ENCODE results near the gene BPHL.
"Not testable (repeated sequence)": the region's sequence is repeated elsewhere in the genome, so short reads cannot be mapped to it uniquely, and the experiment has no call there.

Gene BPHL

DNA sequence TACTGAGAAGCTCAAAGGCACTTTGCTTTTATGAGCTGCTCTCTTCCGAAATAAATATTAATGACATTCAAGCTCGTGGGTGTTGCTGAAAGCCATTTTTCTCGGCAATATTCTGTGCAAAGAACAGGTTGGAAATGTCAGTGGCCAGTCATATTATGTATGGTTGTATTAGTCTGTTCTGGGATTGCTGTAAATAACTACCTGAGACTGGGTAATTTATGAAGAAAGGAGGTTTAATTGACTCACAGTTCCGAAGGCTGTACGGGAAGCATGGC lies 76.8 kb downstream of the BPHL start:
- H3K4me2 ChIP-seq (ENCODE audit: low read length), result no peak overlapping the region
- H3K36me3 ChIP-seq (replicated peaks; ENCODE audit: low read depth, low read length), result no peaks in the 10 kb centered on the region
- no peak overlapping the region for H2AFZ ChIP-seq (ENCODE audit: low read depth, low read length)
- no peak for TF ChIP-seq EZH2phosphoT487 (IDR thresholded peaks at IDR 0.05; ENCODE audit: low read depth)
- TF ChIP-seq, protein P1, sequence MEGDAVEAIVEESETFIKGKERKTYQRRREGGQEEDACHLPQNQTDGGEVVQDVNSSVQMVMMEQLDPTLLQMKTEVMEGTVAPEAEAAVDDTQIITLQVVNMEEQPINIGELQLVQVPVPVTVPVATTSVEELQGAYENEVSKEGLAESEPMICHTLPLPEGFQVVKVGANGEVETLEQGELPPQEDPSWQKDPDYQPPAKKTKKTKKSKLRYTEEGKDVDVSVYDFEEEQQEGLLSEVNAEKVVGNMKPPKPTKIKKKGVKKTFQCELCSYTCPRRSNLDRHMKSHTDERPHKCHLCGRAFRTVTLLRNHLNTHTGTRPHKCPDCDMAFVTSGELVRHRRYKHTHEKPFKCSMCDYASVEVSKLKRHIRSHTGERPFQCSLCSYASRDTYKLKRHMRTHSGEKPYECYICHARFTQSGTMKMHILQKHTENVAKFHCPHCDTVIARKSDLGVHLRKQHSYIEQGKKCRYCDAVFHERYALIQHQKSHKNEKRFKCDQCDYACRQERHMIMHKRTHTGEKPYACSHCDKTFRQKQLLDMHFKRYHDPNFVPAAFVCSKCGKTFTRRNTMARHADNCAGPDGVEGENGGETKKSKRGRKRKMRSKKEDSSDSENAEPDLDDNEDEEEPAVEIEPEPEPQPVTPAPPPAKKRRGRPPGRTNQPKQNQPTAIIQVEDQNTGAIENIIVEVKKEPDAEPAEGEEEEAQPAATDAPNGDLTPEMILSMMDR (IDR thresholded peaks at IDR 0.05; ENCODE audit: low read depth, low read length), result no peak
- H3K27ac ChIP-seq (ENCODE audit: low read length), result no peak overlapping the region
- no peaks in the 10 kb centered on the region for H3K79me2 ChIP-seq (ENCODE audit: low read length)
- H3K4me3 ChIP-seq (ENCODE audit: low read length), result no peak overlapping the region
- H4K20me1 ChIP-seq (ENCODE audit: insufficient read depth, low read length), result no peaks in the 10 kb centered on the region
- H3K9ac ChIP-seq (ENCODE audit: low read length), result no peak overlapping the region
- peaks cover 27% of the 10 kb centered on the region for H3K4me1 ChIP-seq (ENCODE audit: low read length)
- no peaks in the 10 kb centered on the region for H3K27me3 ChIP-seq (ENCODE audit: low read depth, low read length)
- no peaks in the 10 kb centered on the region for H3K9me3 ChIP-seq (ENCODE audit: insufficient read depth, low read length)

DNA sequence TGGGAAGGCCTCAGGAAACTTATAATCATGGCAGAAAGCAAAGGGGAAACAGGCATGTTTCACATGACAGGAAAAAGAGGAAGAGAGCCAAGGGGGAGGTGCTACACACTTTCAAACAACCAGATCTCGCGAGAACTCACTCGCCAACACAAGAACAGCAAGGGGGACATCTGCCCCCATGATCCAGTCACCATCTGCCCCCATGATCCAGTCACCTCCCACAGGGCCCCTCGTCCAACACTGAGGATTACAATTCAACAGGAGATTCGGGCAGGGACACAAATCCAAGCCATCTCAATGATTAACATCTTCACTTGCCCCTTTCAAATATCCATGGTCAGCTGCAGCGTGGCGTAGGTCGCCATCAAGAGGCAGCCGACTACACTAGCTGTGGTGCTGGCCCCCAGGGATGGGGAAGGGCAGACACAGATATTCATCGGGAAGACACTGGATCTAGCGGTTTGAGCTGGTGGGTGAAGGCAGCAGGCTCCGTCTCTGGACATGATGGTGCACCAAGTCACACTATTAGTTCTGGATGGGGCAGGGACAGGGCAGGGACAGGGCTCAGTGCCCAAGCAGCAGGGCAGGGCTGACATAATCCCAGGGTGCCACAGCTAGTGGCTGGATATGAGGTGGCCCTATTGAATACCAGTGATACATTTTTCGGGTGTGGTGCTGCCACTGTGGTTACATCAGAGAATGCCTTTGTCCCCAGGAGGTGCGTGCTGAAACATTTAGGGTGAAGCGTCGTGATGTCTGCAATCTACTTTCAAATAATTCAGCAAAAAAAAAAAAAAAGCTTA lies 77.4 kb downstream of the BPHL start:
- Histone ChIP-seq H3K9me3 (ENCODE audit: insufficient read depth, low read length) (no peaks in the 10 kb centered on the region), H3K27me3 (ENCODE audit: low read depth, low read length) (no peaks in the 10 kb centered on the region), H3K4me2 (ENCODE audit: low read length) (no peak overlapping the region), H3K4me3 (ENCODE audit: low read length) (no peak overlapping the region), H3K27ac (ENCODE audit: low read length) (no peak overlapping the region), H3K79me2 (ENCODE audit: low read length) (no peaks in the 10 kb centered on the region), H3K4me1 (ENCODE audit: low read length) (peaks cover 27% of the 10 kb centered on the region), H3K36me3 (replicated peaks; ENCODE audit: low read depth, low read length) (no peaks in the 10 kb centered on the region), H3K9ac (ENCODE audit: low read length) (no peak overlapping the region), H4K20me1 (ENCODE audit: insufficient read depth, low read length) (no peaks in the 10 kb centered on the region), H2AFZ (ENCODE audit: low read depth, low read length) (no peak overlapping the region)
- TF ChIP-seq, protein P1 (IDR thresholded peaks at IDR 0.05; ENCODE audit: low read depth, low read length), result no peak
- TF ChIP-seq EZH2phosphoT487 (IDR thresholded peaks at IDR 0.05; ENCODE audit: low read depth), result no peak

DNA sequence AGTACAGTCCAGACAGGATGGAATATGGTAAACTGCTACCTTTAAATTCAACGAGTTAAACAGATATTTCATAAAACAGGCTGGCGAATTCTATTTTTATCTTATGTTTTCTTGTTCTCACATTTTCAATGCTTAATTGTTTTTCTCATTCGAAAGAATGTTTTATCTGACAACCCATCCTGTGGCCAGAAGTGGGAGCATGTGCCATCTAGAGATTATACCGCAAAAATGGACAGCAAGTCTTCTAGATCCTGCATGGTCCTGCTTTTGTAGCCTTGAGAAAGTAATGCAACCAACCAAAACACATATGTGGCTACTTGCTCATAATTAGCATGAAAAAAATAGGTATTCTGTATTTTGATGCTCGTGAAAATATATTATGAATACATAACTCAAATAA lies 78.3 kb downstream of the BPHL start:
- H3K9me3 ChIP-seq (ENCODE audit: insufficient read depth, low read length), result no peaks in the 10 kb centered on the region
- no peaks in the 10 kb centered on the region for H4K20me1 ChIP-seq (ENCODE audit: insufficient read depth, low read length)
- H3K4me1 ChIP-seq (ENCODE audit: low read length), result peaks cover 27% of the 10 kb centered on the region
- H3K27me3 ChIP-seq (ENCODE audit: low read depth, low read length), result no peaks in the 10 kb centered on the region
- no peak for TF ChIP-seq EZH2phosphoT487 (IDR thresholded peaks at IDR 0.05; ENCODE audit: low read depth)
- TF ChIP-seq, protein P1 (IDR thresholded peaks at IDR 0.05; ENCODE audit: low read depth, low read length), result no peak
- H3K9ac ChIP-seq (ENCODE audit: low read length), result no peak overlapping the region
- no peaks in the 10 kb centered on the region for H3K36me3 ChIP-seq (replicated peaks; ENCODE audit: low read depth, low read length)
- H3K79me2 ChIP-seq (ENCODE audit: low read length), result no peaks in the 10 kb centered on the region
- H3K4me3 ChIP-seq (ENCODE audit: low read length), result no peak overlapping the region
- no peak overlapping the region for H2AFZ ChIP-seq (ENCODE audit: low read depth, low read length)
- no peak overlapping the region for H3K4me2 ChIP-seq (ENCODE audit: low read length)
- no peak overlapping the region for H3K27ac ChIP-seq (ENCODE audit: low read length)

DNA sequence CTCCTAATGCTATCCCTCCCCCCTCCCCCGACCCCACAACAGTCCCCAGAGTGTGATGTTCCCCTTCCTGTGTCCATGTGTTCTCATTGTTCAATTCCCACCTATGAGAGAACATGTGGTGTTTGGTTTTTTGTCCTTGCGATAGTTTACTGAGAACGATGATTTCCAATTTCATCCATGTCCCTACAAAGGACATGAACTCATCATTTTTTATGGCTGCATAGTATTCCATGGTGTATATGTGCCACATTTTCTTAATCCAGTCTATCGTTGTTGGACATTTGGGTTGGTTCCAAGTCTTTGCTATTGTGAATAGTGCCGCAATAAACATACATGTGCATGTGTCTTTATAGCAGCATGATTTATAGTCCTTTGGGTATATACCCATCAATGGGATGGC lies 79.2 kb downstream of the BPHL start:
- not testable (repeated sequence) for H3K9ac ChIP-seq (ENCODE audit: low read length); H2AFZ ChIP-seq (ENCODE audit: low read depth, low read length); H3K4me3 ChIP-seq (ENCODE audit: low read length); H3K36me3 ChIP-seq (replicated peaks; ENCODE audit: low read depth, low read length); H3K4me2 ChIP-seq (ENCODE audit: low read length); H3K27ac ChIP-seq (ENCODE audit: low read length); H3K27me3 ChIP-seq (ENCODE audit: low read depth, low read length); H4K20me1 ChIP-seq (ENCODE audit: insufficient read depth, low read length); H3K79me2 ChIP-seq (ENCODE audit: low read length); H3K9me3 ChIP-seq (ENCODE audit: insufficient read depth, low read length)
- H3K4me1 ChIP-seq (ENCODE audit: low read length), result peaks cover 26% of the 10 kb centered on the region
